LNCaP clone FGC (cell line): Measurements from ENCODE around the gene PIWIL4.
A peak's percentile ranks its signal among the peaks of the same experiment; 100 is the strongest.

Source experiments
- DNase-seq: peaks from one replicate; pipeline ENCODE4 v3.0.0-alpha.2; 2011; ENCODE audit warnings: low read depth
- H3K4me3 ChIP-seq: 2 replicates; pipeline ENCODE4 v1.5.1; 2011; ENCODE audit warnings: mild to moderate bottlenecking, low read depth, low read length, control low read depth
- CTCF ChIP-seq: IDR thresholded peaks from 2 replicates; pipeline ENCODE4 v1.5.1; 2012; ENCODE audit warnings: mild to moderate bottlenecking; ENCODE audit not compliant: control insufficient read depth, insufficient read depth; ENCODE audit errors: extremely low read depth

The PIWIL4 gene

GRCh38 chr11:94658386-94658785, 91.2 kb downstream of the PIWIL4 start:
- H3K4me3 ChIP-seq: no peak overlapping the region
- peak; percentile 87 for DNase-seq
- TF ChIP-seq CTCF: no peak

- no peak overlapping the region for H3K4me3 ChIP-seq
- no peak for TF ChIP-seq CTCF
- DNase-seq: no peak
These were observed 91.7 kb downstream of the PIWIL4 start for GRCh38 chr11:94658888-94659287.

- TF ChIP-seq CTCF: no peak
- DNase-seq: no peak
- H3K4me3 ChIP-seq: no peak overlapping the region
These were observed 94.3 kb downstream of the PIWIL4 start for GRCh38 chr11:94661444-94661843.

GRCh38 chr11:94662065-94662779, 95.1 kb downstream of the PIWIL4 start:
- no peak for TF ChIP-seq CTCF
- no peak for DNase-seq
- H3K4me3 ChIP-seq: no peak overlapping the region

GRCh38 chr11:94662846-94663390, 95.8 kb downstream of the PIWIL4 start:
- H3K4me3 ChIP-seq: no peak overlapping the region
- no peak for TF ChIP-seq CTCF
- DNase-seq: no peak

GRCh38 chr11:94664346-94664745, 97.2 kb downstream of the PIWIL4 start:
- DNase-seq: no peak
- no peak for TF ChIP-seq CTCF

More at GRCh38 chr11:94664346-94664745, 97.2 kb downstream of the PIWIL4 start:
- H3K4me3 ChIP-seq: no peak overlapping the region
